ENCODE data around the gene NMNAT2. TPM values are rescaled to one million over a fixed set of nuclear protein-coding genes. Genes with fewer than 3 reads are reported as not detected.
"Not testable (repeated sequence)": the region's sequence is repeated elsewhere in the genome, so short reads cannot be mapped to it uniquely, and the experiment has no call there.

The NMNAT2 gene
- total RNA-seq, 1 donor from 2014 or later: 0.05 TPM

GRCh38 chr1:183288583-183288982 lies 129.6 kb downstream of the NMNAT2 start:
- intact Hi-C loops (cut with micrococcal nuclease): no loop called here

GRCh38 chr1:183287191-183287675 lies 130.9 kb downstream of the NMNAT2 start:
- intact Hi-C loops (cut with micrococcal nuclease): no loop called here

GRCh38 chr1:183285746-183286145 lies 132.4 kb downstream of the NMNAT2 start:
- intact Hi-C loops (cut with micrococcal nuclease): no loop called here

GRCh38 chr1:183285256-183285655 lies 132.9 kb downstream of the NMNAT2 start:
- intact Hi-C loops (cut with micrococcal nuclease): no loop called here

GRCh38 chr1:183284086-183284485 lies 134.1 kb downstream of the NMNAT2 start:
- intact Hi-C loops (cut with micrococcal nuclease): no loop called here

- intact Hi-C loops (cut with micrococcal nuclease): no loop called here
These were observed 134.9 kb downstream of the NMNAT2 start for GRCh38 chr1:183283286-183283685.

- intact Hi-C loops (cut with micrococcal nuclease): no loop called here
These were observed 135.9 kb downstream of the NMNAT2 start for GRCh38 chr1:183282101-183282855.

GRCh38 chr1:183281553-183282091 lies 136.6 kb downstream of the NMNAT2 start:
- intact Hi-C loops (cut with micrococcal nuclease): loop anchor here (1.0 to 2.0 kb wide), 7 partner anchors 189 to 635 kb away; no protein-coding TSS in a partner anchor

GRCh38 chr1:183281039-183281438 lies 137.1 kb downstream of the NMNAT2 start:
- intact Hi-C loops (cut with micrococcal nuclease): loop anchor here (1.0 to 2.0 kb wide), 7 partner anchors 190 to 635 kb away; no protein-coding TSS in a partner anchor

GRCh38 chr1:183279835-183280234 lies 138.3 kb downstream of the NMNAT2 start:
- intact Hi-C loops (cut with micrococcal nuclease): loop anchor here (2.0 kb wide), 1 partner anchor 191 kb away; no protein-coding TSS in a partner anchor

- intact Hi-C loops (cut with micrococcal nuclease): no loop called here
These were observed 139.2 kb downstream of the NMNAT2 start for GRCh38 chr1:183278739-183279591.

- intact Hi-C loops (cut with micrococcal nuclease): no loop called here
These were observed 140.1 kb downstream of the NMNAT2 start for GRCh38 chr1:183277821-183278738.

GRCh38 chr1:183276386-183277080 lies 141.6 kb downstream of the NMNAT2 start:
- intact Hi-C loops (cut with micrococcal nuclease): no loop called here

GRCh38 chr1:183275322-183275721 lies 142.9 kb downstream of the NMNAT2 start:
- intact Hi-C loops (cut with micrococcal nuclease): no loop called here

- intact Hi-C loops (cut with micrococcal nuclease): no loop called here
These were observed 143.3 kb downstream of the NMNAT2 start for GRCh38 chr1:183274836-183275235.

GRCh38 chr1:183273984-183274383 lies 144.2 kb downstream of the NMNAT2 start:
- intact Hi-C loops (cut with micrococcal nuclease): not testable (repeated sequence)

- intact Hi-C loops (cut with micrococcal nuclease): no loop called here
These were observed 144.9 kb downstream of the NMNAT2 start for GRCh38 chr1:183273300-183273699.

GRCh38 chr1:183272390-183272848 lies 145.8 kb downstream of the NMNAT2 start:
- intact Hi-C loops (cut with micrococcal nuclease): no loop called here

- intact Hi-C loops (cut with micrococcal nuclease): no loop called here
These were observed 147.5 kb downstream of the NMNAT2 start for GRCh38 chr1:183270541-183271141.

Measured in T-helper 1 cell treated with Interleukin-12 subunit alpha and Interleukin-12 subunit beta and Interleukin-4 antibody, amounts not matched to agents 30 ng/mL and 1 ng/mL, for 36 hours (primary cell).